Hepatocyte (in vitro differentiated cells): ENCODE results near the gene PDYN. TPM values are rescaled to one million over a fixed set of nuclear protein-coding genes. Genes with fewer than 3 reads are reported as not detected.

Experiments used
- DNase-seq: peaks from one replicate; pipeline ENCODE4 v3.0.0-alpha.2; 2016; ENCODE audit warnings: low spot score
- H2AFZ ChIP-seq: fragments of 200-600 bp; sonication (generic); 2 replicates; pipeline ENCODE4 v1.6.0; 2016; ENCODE audit warnings: antibody characterized with exemption, mild to moderate bottlenecking
- H3K27ac ChIP-seq: fragments of 200-600 bp; sonication (generic); 2 replicates; pipeline ENCODE4 v1.5.1; 2016; ENCODE audit warnings: mild to moderate bottlenecking
- H3K27me3 ChIP-seq: fragments of 200-600 bp; sonication (generic); 2 replicates; pipeline ENCODE4 v1.6.1; 2016
- H3K36me3 ChIP-seq: fragments of 200-600 bp; sonication (generic); replicated peaks from 2 replicates; pipeline ENCODE4 v1.5.1; 2016; ENCODE audit warnings: low read depth; ENCODE audit not compliant: insufficient read depth
- H3K4me1 ChIP-seq: fragments of 200-600 bp; sonication (generic); 2 replicates; pipeline ENCODE4 v1.5.1; 2016; ENCODE audit warnings: mild to moderate bottlenecking, moderate library complexity; ENCODE audit not compliant: insufficient read depth
- H3K4me2 ChIP-seq: fragments of 200-600 bp; sonication (generic); 2 replicates; pipeline ENCODE4 v1.6.0; 2016
- H3K4me3 ChIP-seq: fragments of 200-600 bp; sonication (generic); 2 replicates; pipeline ENCODE4 v1.5.1; 2016; ENCODE audit warnings: mild to moderate bottlenecking
- H3K79me2 ChIP-seq: fragments of 200-600 bp; sonication (generic); 2 replicates; pipeline ENCODE4 v1.6.0; 2017; ENCODE audit warnings: mild to moderate bottlenecking
- H3K9me2 ChIP-seq: fragments of 200-600 bp; sonication (generic); replicated peaks from 2 replicates; pipeline ENCODE4 v1.6.0; 2017; ENCODE audit warnings: mild to moderate bottlenecking; ENCODE audit not compliant: insufficient read depth
- H3K9me3 ChIP-seq: fragments of 200-600 bp; sonication (generic); 2 replicates; pipeline ENCODE4 v1.5.1; 2016; ENCODE audit warnings: low read depth, mild to moderate bottlenecking
- H4K20me1 ChIP-seq: fragments of 200-600 bp; sonication (generic); 2 replicates; pipeline ENCODE4 v1.6.0; 2016; ENCODE audit warnings: mild to moderate bottlenecking; ENCODE audit not compliant: insufficient read depth, poor library complexity, severe bottlenecking
- EZH2 ChIP-seq: fragments of 200-600 bp; sonication (generic); IDR thresholded peaks from 2 replicates; pipeline ENCODE4 v1.6.1; 2016; ENCODE audit warnings: antibody characterized with exemption, mild to moderate bottlenecking, borderline replicate concordance
- EZH2phosphoT487 ChIP-seq: fragments of 200-600 bp; sonication (generic); IDR thresholded peaks from one replicate; pipeline ENCODE4 v1.6.1; 2018; ENCODE audit warnings: antibody characterized with exemption, mild to moderate bottlenecking, low read depth, moderate library complexity; ENCODE audit not compliant: unreplicated experiment, severe bottlenecking
- WGBS: methylation state at CpG from one replicate; pipeline ENCODE4 v1.1.6; 2016; ENCODE audit warnings: low lambda C conversion rate; ENCODE audit errors: missing lambda C conversion rate; 5-methylcytosine and 5-hydroxymethylcytosine counted together
- polyA plus RNA-seq: library from polyadenylated mRNA; unstranded; fragments of >200 nt; fragmentation: Nextera tagmentation; extraction: Ambion mirVana; gene quantifications from 2 replicates; pipeline ENCODE4 v1.2.1, GENCODE V29; 2016
- total RNA-seq: library from RNA; depleted of rRNA; stranded (reverse); fragments of >200 nt; gene quantifications from 2 replicates; pipeline ENCODE4 v1.2.3, GENCODE V29; 2014
- TF ChIP-seq, protein P1 (sequence below): fragments of 200-600 bp; sonication (generic); IDR thresholded peaks from 2 replicates; pipeline ENCODE4 v1.5.1; 2016; ENCODE audit warnings: antibody characterized with exemption, mild to moderate bottlenecking; ENCODE audit not compliant: poor library complexity

The PDYN gene
- total and polyA plus RNA-seq, 2 experiments from 2014 or later, result not detected

DNA sequence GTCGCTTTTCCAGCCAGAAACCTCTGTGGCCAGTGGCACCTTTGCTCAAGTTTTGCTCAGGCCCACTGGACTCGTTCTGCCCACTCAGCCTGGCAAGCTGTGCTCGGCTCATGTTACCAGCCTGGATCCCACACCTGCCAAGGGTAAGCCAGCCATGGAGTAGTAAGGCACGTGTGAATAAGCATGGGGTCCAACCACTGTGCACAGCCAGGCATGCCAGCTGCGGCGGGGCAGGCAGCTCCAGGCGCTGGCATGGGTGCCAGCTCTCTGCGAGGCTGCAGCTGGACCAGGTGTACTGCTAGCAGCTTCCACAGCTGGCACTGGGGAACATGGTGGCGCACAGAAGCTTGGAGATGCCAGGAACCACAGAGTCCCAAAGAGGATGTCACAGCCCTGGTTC, 32.1 kb upstream of the PDYN start:
- no peaks in the 10 kb centered on the region for H4K20me1 ChIP-seq
- no peaks in the 10 kb centered on the region for H3K79me2 ChIP-seq
- H3K27ac ChIP-seq, result no peak overlapping the region
- TF ChIP-seq EZH2 (no peak), EZH2phosphoT487 (no peak)
- TF ChIP-seq, protein P1, sequence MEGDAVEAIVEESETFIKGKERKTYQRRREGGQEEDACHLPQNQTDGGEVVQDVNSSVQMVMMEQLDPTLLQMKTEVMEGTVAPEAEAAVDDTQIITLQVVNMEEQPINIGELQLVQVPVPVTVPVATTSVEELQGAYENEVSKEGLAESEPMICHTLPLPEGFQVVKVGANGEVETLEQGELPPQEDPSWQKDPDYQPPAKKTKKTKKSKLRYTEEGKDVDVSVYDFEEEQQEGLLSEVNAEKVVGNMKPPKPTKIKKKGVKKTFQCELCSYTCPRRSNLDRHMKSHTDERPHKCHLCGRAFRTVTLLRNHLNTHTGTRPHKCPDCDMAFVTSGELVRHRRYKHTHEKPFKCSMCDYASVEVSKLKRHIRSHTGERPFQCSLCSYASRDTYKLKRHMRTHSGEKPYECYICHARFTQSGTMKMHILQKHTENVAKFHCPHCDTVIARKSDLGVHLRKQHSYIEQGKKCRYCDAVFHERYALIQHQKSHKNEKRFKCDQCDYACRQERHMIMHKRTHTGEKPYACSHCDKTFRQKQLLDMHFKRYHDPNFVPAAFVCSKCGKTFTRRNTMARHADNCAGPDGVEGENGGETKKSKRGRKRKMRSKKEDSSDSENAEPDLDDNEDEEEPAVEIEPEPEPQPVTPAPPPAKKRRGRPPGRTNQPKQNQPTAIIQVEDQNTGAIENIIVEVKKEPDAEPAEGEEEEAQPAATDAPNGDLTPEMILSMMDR, result no peak
- WGBS, result 80% methylated on average over 9 of the region's 9 CpGs
- no peak overlapping the region for H3K4me3 ChIP-seq
- no peaks in the 10 kb centered on the region for H3K9me2 ChIP-seq
- H3K9me3 ChIP-seq, result no peaks in the 10 kb centered on the region
- no peak overlapping the region for H2AFZ ChIP-seq
- H3K4me2 ChIP-seq, result no peak overlapping the region
- no peak for DNase-seq
- H3K36me3 ChIP-seq, result no peaks in the 10 kb centered on the region
- H3K27me3 ChIP-seq, result peaks cover 26% of the 10 kb centered on the region
- no peaks in the 10 kb centered on the region for H3K4me1 ChIP-seq

GRCh38 chr20:2023151-2023550, 29.3 kb upstream of the PDYN start:
- Histone ChIP-seq H3K9me2 (no peaks in the 10 kb centered on the region), H2AFZ (no peak overlapping the region), H3K9me3 (no peaks in the 10 kb centered on the region), H3K27me3 (peaks cover 39% of the 10 kb centered on the region), H4K20me1 (no peaks in the 10 kb centered on the region), H3K27ac (no peak overlapping the region), H3K4me3 (no peak overlapping the region), H3K4me2 (no peak overlapping the region), H3K4me1 (no peaks in the 10 kb centered on the region), H3K79me2 (no peaks in the 10 kb centered on the region), H3K36me3 (no peaks in the 10 kb centered on the region)
- TF ChIP-seq EZH2 (no peak), EZH2phosphoT487 (no peak)
- TF ChIP-seq, protein P1, result no peak
- DNase-seq, result no peak
- WGBS, result 39% methylated on average over 4 of the region's 4 CpGs

DNA sequence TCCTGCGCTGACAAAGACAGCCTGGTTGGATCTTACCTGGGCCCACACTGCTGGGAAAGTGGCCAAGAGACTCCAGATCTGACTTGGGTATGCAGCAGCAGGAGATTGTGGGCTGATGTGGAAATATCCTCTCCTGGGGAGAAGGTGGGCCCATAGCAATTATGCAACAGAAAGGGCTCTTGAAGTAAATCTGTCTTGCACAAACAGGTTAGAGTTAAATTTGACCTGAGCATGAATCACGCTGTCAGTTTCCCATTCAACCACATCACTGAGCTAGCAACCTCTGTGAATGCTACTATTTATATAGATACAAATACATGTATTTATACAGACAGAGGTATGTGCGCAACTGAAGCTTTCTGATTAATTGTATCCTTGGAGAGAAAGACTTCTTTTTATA, 28.3 kb upstream of the PDYN start:
- no peaks in the 10 kb centered on the region for H3K36me3 ChIP-seq
- 81% methylated on average over 3 of the region's 3 CpGs for WGBS
- H4K20me1 ChIP-seq, result no peaks in the 10 kb centered on the region
- H3K4me3 ChIP-seq, result no peak overlapping the region
- H3K27ac ChIP-seq, result no peak overlapping the region
- no peak overlapping the region for H3K4me2 ChIP-seq
- TF ChIP-seq, protein P1, result no peak
- TF ChIP-seq EZH2phosphoT487 (no peak), EZH2 (no peak)
- no peak overlapping the region for H2AFZ ChIP-seq
- no peak for DNase-seq
- H3K4me1 ChIP-seq, result no peaks in the 10 kb centered on the region
- no peaks in the 10 kb centered on the region for H3K9me3 ChIP-seq
- peaks cover 46% of the 10 kb centered on the region for H3K27me3 ChIP-seq
- H3K79me2 ChIP-seq, result no peaks in the 10 kb centered on the region
- H3K9me2 ChIP-seq, result no peaks in the 10 kb centered on the region

DNA sequence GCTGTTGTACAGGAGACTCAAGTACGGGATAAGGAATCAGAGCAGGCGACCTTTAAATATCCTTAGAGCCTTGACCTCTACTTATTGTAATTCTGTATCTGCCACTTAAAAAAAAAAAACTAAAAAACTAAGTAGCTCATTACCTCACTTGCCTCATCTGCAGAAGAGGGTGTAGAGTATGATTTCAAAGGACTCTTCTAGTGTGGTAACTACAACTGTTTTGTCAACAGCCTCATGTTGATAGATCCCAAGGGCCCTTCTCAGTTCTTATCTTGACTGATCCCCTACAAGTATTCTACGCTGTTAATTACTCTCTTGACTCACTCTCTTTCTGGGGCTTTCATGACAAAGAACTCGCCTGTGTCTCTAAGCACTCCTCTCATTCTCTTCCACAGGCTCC, 16.7 kb upstream of the PDYN start:
- no peaks in the 10 kb centered on the region for H3K9me2 ChIP-seq
- no peak overlapping the region for H3K4me3 ChIP-seq
- H2AFZ ChIP-seq, result no peak overlapping the region
- H3K27me3 ChIP-seq, result peaks cover 8% of the 10 kb centered on the region
- H3K36me3 ChIP-seq, result no peaks in the 10 kb centered on the region
- WGBS, result 27% methylated on average over 4 of the region's 4 CpGs
- no peaks in the 10 kb centered on the region for H4K20me1 ChIP-seq
- TF ChIP-seq, protein P1, result no peak
- TF ChIP-seq EZH2phosphoT487, result no peak
- TF ChIP-seq EZH2, result no peak
- H3K9me3 ChIP-seq, result no peaks in the 10 kb centered on the region
- H3K4me2 ChIP-seq, result no peak overlapping the region
- no peaks in the 10 kb centered on the region for H3K4me1 ChIP-seq
- no peak for DNase-seq
- H3K27ac ChIP-seq, result no peak overlapping the region
- H3K79me2 ChIP-seq, result no peaks in the 10 kb centered on the region
